ENCODE measurements around the gene SLC7A1. TPM values are rescaled to one million over a fixed set of nuclear protein-coding genes. Genes with fewer than 3 reads are reported as not detected.

SLC7A1 gene
- total and polyA plus RNA-seq, 2 of the 8 experiments (the other 6 are each of a cell fraction or from before 2014, with no cell fraction given) = 26.8 to 114 TPM

DNA sequence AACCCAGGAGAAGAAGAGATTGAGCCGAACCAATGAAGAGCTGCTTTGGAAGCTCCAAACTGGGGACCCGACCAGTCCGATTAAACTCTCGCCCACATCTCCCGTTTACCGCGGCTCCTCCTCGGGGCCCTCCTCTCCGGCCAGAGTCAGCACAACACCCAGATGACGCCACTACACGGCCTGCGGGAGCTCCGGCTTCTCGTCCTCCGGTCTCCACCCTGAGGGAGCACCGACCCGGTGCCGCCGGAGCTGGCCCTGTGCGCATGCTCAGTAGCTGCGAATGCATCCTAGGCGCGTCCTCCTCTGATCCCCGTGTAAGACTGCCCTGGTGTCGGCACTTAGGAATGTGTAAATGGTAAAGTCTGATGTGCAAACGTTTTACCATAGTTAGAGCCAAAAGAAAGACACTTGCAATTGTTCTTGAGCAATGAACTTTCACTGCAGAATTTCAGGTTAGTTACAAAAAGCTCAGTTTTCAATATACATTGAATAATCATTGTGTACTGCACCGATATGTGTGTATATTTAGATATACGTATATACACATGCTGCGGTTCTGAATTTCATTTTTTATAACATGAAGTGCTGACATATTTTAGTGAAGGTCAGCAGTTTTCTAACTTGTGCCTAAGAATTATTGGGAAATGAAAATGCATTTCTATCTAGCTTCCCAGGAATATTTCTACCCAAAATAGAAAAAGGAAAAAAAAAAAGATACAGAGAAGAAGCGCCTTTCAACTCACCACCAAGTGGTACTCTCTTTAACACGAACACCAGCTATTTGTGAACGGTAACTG is 92.2 kb downstream of the SLC7A1 start:
- Histone ChIP-seq H2BK15ac (ENCODE audit: low read length) (no peak overlapping the region), H3K18ac (ENCODE audit: extremely low read depth, low read length) (no peak overlapping the region), H3K79me1 (ENCODE audit: low read depth, low read length) (no peaks in the 10 kb centered on the region), H3K36me3 (ENCODE audit: control insufficient read depth in 2 of 4, insufficient read depth in 4 of 4, low read length in 3 of 4) (no peaks in the 10 kb centered on the region), H2BK20ac (ENCODE audit: low read length) (no peak overlapping the region), H3K56ac (replicated peaks; ENCODE audit: insufficient read length, low read depth, low read length) (no peak overlapping the region), H3K23me2 (ENCODE audit: low read depth, low read length) (no peaks in the 10 kb centered on the region), H4K8ac (ENCODE audit: extremely low read depth, insufficient read depth, low read length) (no peak overlapping the region), H2AK5ac (ENCODE audit: low read depth, low read length) (no peak overlapping the region), H3K4me3 (ENCODE audit: extremely low read depth in 1 of 4, insufficient read depth in 2 of 4, low read depth in 3 of 4, low read length in 4 of 4) (peak overlapping the region in 2 of 4 experiments; percentile 2 to 19; a peak in 2 of 8 replicates), H2BK5ac (ENCODE audit: low read depth, low read length) (no peak overlapping the region), H4K5ac (ENCODE audit: insufficient read length, low read depth, low read length) (no peak overlapping the region), H2BK120ac (replicated peaks; ENCODE audit: low read depth, low read length) (no peak overlapping the region), H3K4me2 (ENCODE audit: insufficient read depth in 1 of 2, low read depth in 2 of 2, low read length in 2 of 2) (peak overlapping the region; percentile 8 to 48; a peak in 3 of 4 replicates), H3K27ac (ENCODE audit: low read depth, low read length) (no peak overlapping the region), H3K4ac (replicated peaks; ENCODE audit: insufficient read length, low read depth, low read length) (no peak overlapping the region), H2AFZ (ENCODE audit: low read length) (peak overlapping the region; percentile 47; the same call in 1 of the 2 replicates), H2BK12ac (ENCODE audit: low read depth, low read length) (no peak overlapping the region), H3K4me1 (replicated peaks in 1 of 4; ENCODE audit: control insufficient read depth in 3 of 4, insufficient read depth in 4 of 4, low read length in 3 of 4) (no peaks in the 10 kb centered on the region), H4K91ac (replicated peaks; ENCODE audit: insufficient read length, low read length) (no peak overlapping the region), H3K23ac (ENCODE audit: insufficient read length) (no peak overlapping the region), H3K9me3 (ENCODE audit: insufficient read depth in 2 of 2, low read depth in 1 of 2, low read length in 1 of 2) (no peaks in the 10 kb centered on the region), H3K9ac (replicated peaks in 1 of 4; ENCODE audit: extremely low read depth in 1 of 4, low read depth in 3 of 4, low read length in 3 of 4) (no peak overlapping the region), H3K27me3 (replicated peaks in 1 of 4; ENCODE audit: control insufficient read depth in 3 of 4, extremely low read depth in 1 of 4, insufficient read depth in 3 of 4, low read length in 3 of 4) (no peaks in the 10 kb centered on the region; a peak in 1 of 7 replicates), H3K14ac (ENCODE audit: insufficient read length) (no peak overlapping the region), H4K20me1 (replicated peaks in 1 of 2; ENCODE audit: control insufficient read depth in 1 of 2, insufficient read depth in 2 of 2, low read length in 2 of 2) (peaks cover 0 to 3% of the 10 kb centered on the region in 2 experiments), H3K79me2 (ENCODE audit: control insufficient read depth in 1 of 2, insufficient read depth in 2 of 2, low read length in 2 of 2) (no peaks in the 10 kb centered on the region)
- TF ChIP-seq NRF1 (IDR thresholded peaks at IDR 0.05; ENCODE audit: low read depth, low read length) = peak; percentile 40; the same call in 1 of the 2 replicates
- no peak for TF ChIP-seq CHD2 (IDR thresholded peaks at IDR 0.05; ENCODE audit: low read length)
- TF ChIP-seq CBX5 (IDR thresholded peaks at IDR 0.05; ENCODE audit: low read depth, low read length) = no peak
- 50% methylated on average over 29 of the region's 32 CpGs; no CpG with 5 or more reads in 1 of the 2 experiments for WGBS, 2 experiments (ENCODE audit: extremely low coverage in 1 of 2, insufficient coverage in 1 of 2, insufficient read length in 1 of 2, insufficient replicate concordance in 2 of 2, low coverage in 1 of 2, low lambda C conversion rate in 2 of 2, missing lambda C conversion rate in 1 of 2)
- DNase-seq (ENCODE audit: low read depth in 1 of 2, low spot score in 2 of 2) = peak; percentile 39 to 66
- FAIRE-seq = peak; percentile 32
- POLR2A ChIA-PET (ENCODE audit: partially characterized antibody) = interaction anchor here (0.6 to 1.7 kb wide), 4 partner anchors 10 to 92 kb away, joined by 3 to 4 read pairs (median 4); partner anchors contain the start of gene SLC7A1
- CTCF ChIA-PET (ENCODE audit: partially characterized antibody) = interaction anchor here (1.0 to 17.8 kb wide), 6 partner anchors 14 to 210 kb away, joined by 3 to 210 read pairs (median 5); no protein-coding TSS in a partner anchor

All from H1 (cell line).